ENCODE measurements around the gene HMHB1. TPM values are rescaled to one million over a fixed set of nuclear protein-coding genes. Genes with fewer than 3 reads are reported as not detected.

The HMHB1 gene
- total and polyA plus RNA-seq, 8 donors, result not detected

- TF ChIP-seq CTCF (IDR thresholded peaks at IDR 0.05), result no peak
- no peaks in the 10 kb centered on the region for H3K27me3 ChIP-seq
Observed at GRCh38 chr5:143779506-143779905, 32.5 kb upstream of the HMHB1 start.

DNA sequence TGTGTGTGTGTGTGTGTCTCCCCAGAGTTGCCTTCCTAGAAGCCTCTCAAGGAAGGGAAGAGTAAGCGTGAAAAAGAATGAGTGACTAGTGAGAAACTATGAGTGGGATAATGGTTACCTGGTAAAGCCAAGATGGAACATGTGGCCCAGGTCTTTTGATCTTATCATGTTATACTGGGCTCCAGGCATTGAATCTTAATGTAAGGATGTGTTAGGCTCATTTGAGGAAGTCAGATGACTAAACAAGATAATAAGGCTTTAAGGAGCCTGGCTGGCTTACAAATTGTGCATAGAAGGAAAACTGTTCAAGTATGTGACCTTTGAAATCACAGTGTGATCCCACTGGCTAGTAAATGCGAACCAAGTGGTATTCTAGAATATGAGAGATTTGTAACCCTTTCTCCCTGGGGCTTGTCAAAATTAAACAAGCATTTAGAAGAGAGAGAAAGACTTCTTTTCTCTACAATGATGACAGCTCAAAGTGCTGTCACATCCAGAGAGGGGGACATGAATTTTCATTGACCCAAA lies 29.9 kb upstream of the HMHB1 start:
- Histone ChIP-seq H3K27me3 (no peaks in the 10 kb centered on the region), H3K9me3 (no peaks in the 10 kb centered on the region), H3K4me3 (no peak overlapping the region), H3K36me3 (no peaks in the 10 kb centered on the region), H3K27ac (no peak overlapping the region), H3K4me1 (no peaks in the 10 kb centered on the region)
- DNase-seq, result no peak
- no peak for ATAC-seq
- no peak for FAIRE-seq
- intact Hi-C loops (cut with DNase I), result no loop called here
- 69 to 77% methylated on average over 2 of the region's 2 CpGs for WGBS, 2 donors
- TF ChIP-seq CTCF (IDR thresholded peaks at IDR 0.05), result no peak

More at GRCh38 chr5:143779506-143779905, 32.5 kb upstream of the HMHB1 start:
- Histone ChIP-seq H3K9me3 (no peaks in the 10 kb centered on the region), H3K4me3 (no peak overlapping the region), H3K27ac (no peak overlapping the region), H3K4me1 (no peaks in the 10 kb centered on the region), H3K36me3 (no peaks in the 10 kb centered on the region)
- intact Hi-C loops (cut with DNase I), result no loop called here
- DNase-seq (no peak), FAIRE-seq (no peak), ATAC-seq (no peak)
- WGBS, 2 donors, result 91 to 96% methylated on average over 2 of the region's 2 CpGs

GRCh38 chr5:143782588-143783386 lies 29.2 kb upstream of the HMHB1 start:
- intact Hi-C loops (cut with DNase I), result no loop called here
- no peak for TF ChIP-seq CTCF (IDR thresholded peaks at IDR 0.05)
- WGBS, 2 donors, result 61 to 74% methylated on average over 3 of the region's 3 CpGs
- H3K36me3 ChIP-seq, result no peaks in the 10 kb centered on the region
- no peak for DNase-seq
- no peak for FAIRE-seq
- H3K27ac ChIP-seq, result no peak overlapping the region
- no peak overlapping the region for H3K4me3 ChIP-seq
- no peaks in the 10 kb centered on the region for H3K9me3 ChIP-seq
- no peak for ATAC-seq
- no peaks in the 10 kb centered on the region for H3K27me3 ChIP-seq
- no peaks in the 10 kb centered on the region for H3K4me1 ChIP-seq

DNA sequence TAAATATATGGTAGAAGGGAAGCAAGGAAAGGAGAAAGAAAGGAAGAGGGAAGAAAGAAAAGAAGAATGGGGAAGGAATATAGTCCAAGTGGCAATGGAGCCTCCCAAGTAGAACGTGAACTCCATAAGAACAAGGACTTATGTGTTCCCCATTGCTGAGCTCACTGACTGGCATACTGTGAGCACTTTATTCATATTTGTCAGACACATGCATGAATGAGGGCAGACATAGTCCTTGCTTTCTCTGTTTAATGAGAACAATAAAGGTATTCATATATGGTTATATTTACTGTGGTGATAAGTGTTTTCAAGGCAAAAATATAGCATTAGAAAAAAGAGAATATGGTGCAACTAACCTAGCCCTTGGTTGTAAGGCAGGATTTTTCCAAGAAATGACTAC lies 23.6 kb upstream of the HMHB1 start:
- H3K27me3 ChIP-seq, result no peaks in the 10 kb centered on the region
- intact Hi-C loops (cut with DNase I), result no loop called here
- DNase-seq (no peak), ATAC-seq (no peak), FAIRE-seq (no peak)
- no peaks in the 10 kb centered on the region for H3K4me1 ChIP-seq
- no peaks in the 10 kb centered on the region for H3K36me3 ChIP-seq
- no peak overlapping the region for H3K27ac ChIP-seq
- no peaks in the 10 kb centered on the region for H3K9me3 ChIP-seq
- WGBS, 2 donors, result 73 to 96% methylated on average over 1 of the region's 1 CpG
- TF ChIP-seq CTCF (IDR thresholded peaks at IDR 0.05), result no peak
- no peak overlapping the region for H3K4me3 ChIP-seq

GRCh38 chr5:143790457-143791112 lies 21.4 kb upstream of the HMHB1 start:
- Histone ChIP-seq H3K4me3 (no peak overlapping the region), H3K4me1 (no peaks in the 10 kb centered on the region), H3K27ac (no peak overlapping the region), H3K36me3 (no peaks in the 10 kb centered on the region), H3K27me3 (no peaks in the 10 kb centered on the region), H3K9me3 (no peaks in the 10 kb centered on the region)
- no peak for ATAC-seq
- DNase-seq, result no peak
- 65 to 81% methylated on average over 2 of the region's 2 CpGs for WGBS, 2 donors
- intact Hi-C loops (cut with DNase I), result no loop called here
- no peak for TF ChIP-seq CTCF (IDR thresholded peaks at IDR 0.05)
- no peak for FAIRE-seq

Measured in pancreas (tissue), 10 donors.